Inferior parietal cortex (tissue), 1 donor: ENCODE results near the gene YJEFN3.

ENCODE experiments used
- DNase-seq: peaks from one replicate; pipeline ENCODE4 v3.0.0-alpha.2; 2016; ENCODE audit errors: extremely low spot score

YJEFN3 gene

GRCh38 chr19:19551853-19552192, 23.1 kb downstream of the YJEFN3 start:
- DNase-seq: no peak

- no peak for DNase-seq
Measured at GRCh38 chr19:19552798-19553197, 24.1 kb downstream of the YJEFN3 start.

DNA sequence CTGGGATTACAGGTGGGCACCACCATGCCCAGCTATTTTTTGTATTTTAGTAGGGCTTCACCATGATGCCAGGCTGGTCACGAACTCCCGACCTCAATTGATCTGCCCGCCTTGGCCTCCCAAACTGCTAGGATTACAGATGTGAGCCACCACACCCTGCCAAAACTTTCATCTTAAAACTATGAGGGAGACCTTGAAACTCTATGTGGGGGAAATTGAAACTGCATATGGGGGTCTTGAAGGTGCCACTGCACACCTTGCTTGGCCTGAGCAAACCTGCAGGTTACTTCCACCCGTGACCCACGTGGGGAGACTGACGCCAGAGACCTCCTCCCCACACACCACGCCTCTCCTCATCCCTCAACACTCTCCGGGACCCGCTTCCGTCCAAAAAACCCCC, 25.0 kb downstream of the YJEFN3 start:
- no peak for DNase-seq

GRCh38 chr19:19554074-19555023, 25.6 kb downstream of the YJEFN3 start:
- DNase-seq: no peak

DNA sequence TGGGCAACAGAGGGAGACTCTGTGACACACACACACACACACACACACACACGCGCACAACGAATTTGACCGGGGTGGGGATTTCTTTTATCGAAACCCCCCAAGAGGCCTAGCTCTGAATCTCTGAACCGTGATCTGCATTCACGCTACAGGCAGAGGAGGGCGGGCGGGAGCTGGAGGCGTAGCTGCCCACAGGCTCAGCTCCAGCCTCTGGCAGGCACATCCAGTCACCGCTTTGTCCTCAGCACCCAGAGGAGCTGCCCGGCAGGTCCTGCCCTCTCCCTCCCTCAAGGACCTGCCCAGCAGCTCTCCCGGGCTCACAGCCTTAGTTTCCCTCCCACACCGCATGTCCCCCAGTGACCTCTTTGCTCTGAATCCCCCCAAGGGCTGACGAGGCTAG, 29.3 kb downstream of the YJEFN3 start:
- DNase-seq: no peak

GRCh38 chr19:19558636-19559035, 29.9 kb downstream of the YJEFN3 start:
- DNase-seq: no peak

GRCh38 chr19:19559931-19560330, 31.2 kb downstream of the YJEFN3 start:
- no peak for DNase-seq

DNA sequence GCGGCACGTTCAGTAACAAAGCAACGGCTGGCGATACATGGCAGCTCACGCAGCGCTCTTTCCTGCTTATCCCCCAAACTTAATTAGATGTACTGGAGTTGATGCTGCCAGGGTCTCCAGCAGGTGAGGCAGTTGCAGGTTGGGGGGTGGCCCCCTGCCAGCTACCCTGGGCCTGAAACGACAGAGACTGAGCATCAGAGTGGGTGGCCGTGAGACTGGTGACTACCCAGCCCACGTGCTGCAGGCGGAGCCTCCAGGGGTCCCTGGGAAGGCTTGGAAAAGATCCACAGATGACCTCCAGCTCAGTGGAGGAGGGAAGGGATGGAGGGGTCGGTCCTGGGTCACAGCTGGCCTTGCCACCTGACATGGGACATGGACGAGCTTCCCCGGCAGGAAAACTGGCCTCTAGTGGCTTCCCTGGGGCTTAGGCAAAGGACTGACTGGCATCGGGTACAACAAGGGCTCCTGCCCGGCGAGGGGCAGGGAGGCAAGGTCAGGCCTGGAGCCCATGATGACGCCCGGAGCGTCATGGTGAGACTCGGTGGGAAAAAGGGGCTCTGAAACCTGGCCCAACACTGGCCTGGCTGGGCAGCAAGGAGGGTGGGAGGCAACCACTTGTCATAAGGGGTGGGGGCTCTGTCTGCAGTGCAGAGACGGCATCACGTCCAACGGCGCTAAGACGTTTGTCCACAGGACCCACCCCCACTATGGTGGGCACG, 33.4 kb downstream of the YJEFN3 start:
- DNase-seq: no peak

GRCh38 chr19:19562665-19563347, 34.1 kb downstream of the YJEFN3 start:
- no peak for DNase-seq

DNA sequence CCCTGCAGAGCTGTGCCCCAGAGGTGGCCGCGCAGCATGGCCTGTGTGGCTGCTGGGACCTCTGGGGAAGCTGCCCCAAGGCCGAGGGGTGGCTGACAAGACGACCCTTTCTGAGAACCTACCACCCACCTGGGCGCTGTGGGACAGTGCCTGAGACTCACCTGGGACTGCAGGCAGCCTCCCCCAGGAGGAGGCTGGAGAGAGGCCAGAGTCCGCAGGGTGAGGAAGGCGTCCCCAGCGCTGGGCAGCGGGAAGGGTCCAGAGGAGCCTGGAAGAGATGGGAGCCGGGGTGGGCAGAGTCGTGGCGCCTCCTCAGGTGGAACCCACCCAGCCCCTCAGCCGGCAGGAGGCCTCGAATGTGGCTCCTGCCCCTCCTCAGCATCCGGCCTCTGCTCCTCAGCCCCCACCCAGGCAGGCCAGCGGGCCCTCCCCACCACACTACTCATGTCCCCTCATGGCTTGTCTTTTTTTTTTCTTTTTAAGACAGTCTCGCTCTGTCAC, 34.7 kb downstream of the YJEFN3 start:
- DNase-seq: no peak

- DNase-seq: no peak
Measured at GRCh38 chr19:19566306-19566705, 37.6 kb downstream of the YJEFN3 start.

DNA sequence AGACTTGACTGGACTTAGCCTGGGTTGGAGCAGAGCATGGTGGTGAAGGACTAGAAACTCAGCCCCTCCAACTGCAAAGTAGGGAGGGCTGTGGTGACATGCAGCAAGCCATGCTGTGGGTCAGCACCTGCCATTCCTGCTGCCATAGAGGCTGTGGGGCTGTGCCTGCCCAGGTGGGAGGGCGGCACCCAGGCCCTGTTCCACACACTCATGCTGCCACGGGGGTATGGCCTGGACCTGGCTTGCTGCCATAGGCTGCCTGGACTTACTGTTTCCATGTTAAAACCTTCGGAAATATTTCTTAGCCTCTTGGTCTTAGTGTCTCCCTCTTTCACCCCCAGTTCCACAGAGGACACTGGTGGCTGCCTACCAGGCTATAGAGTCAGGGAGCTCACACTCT, 38.7 kb downstream of the YJEFN3 start:
- no peak for DNase-seq

- no peak for DNase-seq
Measured at GRCh38 chr19:19568802-19569756, 40.4 kb downstream of the YJEFN3 start.

DNA sequence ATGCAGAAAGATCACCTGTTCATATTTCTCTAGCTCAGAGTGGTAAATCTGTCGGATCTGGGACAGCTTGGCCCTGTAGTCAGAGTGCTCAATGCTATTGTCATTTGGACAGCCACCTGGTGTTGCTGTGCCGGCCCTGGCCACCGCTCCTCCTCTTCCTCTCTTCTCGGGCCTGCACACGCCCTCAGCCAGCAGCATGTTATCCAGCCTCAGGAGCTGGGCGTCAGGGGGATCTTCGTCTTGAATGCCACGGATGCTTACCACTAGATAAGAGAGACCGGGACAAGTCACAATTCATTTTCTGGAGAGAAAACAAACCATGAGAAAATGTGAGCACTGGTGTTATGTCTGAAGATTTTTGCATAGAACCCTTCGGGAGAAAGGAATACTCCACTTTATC, 41.9 kb downstream of the YJEFN3 start:
- no peak for DNase-seq

DNA sequence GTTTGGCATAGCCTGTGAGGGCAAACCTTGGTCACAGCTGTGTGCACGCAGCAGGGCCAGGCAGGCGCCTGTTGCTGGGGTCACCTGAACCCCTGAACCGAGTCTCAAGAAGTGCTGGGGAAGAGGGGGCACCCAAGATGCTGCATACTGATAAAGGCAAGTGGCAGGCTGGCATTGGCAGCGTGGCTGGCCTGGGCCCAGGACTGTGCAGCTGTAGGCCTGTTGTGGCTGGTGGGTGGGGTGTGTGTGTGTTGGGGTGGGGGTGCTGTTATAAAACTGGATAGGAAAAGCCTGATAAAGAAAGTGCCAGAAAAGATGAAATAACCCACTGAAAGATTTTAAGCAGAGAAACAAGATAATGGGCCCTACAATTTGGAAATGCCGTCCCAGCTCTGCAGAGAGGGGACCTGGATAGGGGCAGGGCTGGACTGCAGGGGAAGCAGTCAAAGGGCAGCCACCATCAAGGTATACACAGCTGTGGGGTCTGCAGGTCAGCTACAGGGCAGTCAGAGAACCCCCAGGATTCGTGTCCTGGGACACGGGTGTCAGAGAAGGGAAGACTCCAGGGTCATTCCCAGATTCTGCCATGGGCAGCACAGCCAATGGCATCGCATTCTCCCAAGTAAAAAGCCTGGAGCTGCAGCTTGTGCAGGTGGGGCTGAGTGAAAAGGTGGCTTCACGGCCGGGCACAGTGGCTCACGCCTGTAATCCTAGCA, 42.5 kb downstream of the YJEFN3 start:
- DNase-seq: no peak

- no peak for DNase-seq
Measured at GRCh38 chr19:19575411-19575810, 46.7 kb downstream of the YJEFN3 start.

- no peak for DNase-seq
Measured at GRCh38 chr19:19578252-19578651, 49.5 kb downstream of the YJEFN3 start.

DNA sequence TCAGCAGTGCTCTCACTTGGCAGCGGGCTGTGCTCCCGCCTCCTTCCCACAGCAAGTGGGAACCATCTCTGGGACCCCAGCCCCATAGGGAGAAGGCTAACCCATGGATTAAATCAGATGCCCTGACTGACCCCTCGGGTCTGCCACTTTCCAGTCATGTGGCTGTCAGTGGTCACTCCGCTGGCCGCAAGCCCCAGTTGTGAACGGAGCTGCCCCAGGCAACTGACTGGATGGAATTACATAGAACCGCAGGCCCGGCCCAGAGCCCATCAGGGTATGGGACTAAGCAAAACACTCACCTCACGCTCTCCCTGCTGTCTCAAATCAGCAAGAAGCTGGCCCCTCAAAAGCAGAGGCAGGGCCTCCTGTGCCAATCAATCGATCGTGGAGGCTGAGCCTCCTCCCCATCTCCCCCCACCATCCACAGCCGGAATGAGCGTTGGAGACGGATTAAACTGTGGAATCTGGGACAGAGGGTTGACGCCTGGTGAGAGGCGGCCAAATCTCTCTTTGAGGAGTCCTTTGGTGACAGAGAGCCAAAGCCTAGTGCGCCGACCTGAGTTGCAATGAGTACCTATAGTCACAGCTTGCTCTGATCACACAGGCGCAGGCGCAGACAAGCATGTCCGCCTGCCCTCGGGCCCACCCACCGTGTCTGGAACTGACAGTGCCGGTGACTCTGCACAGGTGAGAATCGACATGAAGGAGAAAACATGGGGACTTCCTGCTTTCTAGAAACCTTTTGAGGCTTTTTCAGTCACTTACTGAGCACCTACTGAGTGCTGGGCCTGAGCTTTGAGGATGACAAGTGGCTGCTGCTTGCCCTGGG, 51.0 kb downstream of the YJEFN3 start:
- DNase-seq: no peak

DNA sequence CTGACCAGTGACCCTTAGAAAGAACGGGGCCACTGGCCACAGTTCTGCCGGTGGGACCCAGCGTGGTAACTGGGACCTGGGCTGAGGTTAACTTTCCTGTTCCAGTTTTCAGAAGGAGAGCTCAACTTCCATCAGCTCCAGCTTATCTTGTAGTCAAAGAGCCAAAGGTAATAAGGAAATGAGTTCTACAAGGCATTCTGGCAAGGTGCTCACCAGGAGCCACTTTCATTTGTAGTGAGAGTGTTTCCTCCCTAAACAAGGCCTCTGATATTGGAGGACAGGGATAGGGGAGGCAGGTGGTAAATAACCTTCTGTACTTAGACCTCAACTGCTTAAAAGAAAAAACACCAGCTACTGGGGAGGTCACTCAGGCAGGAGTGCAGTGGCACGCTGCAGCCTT, 51.7 kb downstream of the YJEFN3 start:
- DNase-seq: no peak

- no peak for DNase-seq
Measured at GRCh38 chr19:19581391-19581790, 52.7 kb downstream of the YJEFN3 start.
